HG02943 (cell line): ENCODE data around the gene FADS2.

ENCODE experiments used
- ATAC-seq: cut with Tn5 transposase; IDR thresholded peaks from one replicate; pipeline ENCODE4 v1.9.1; 2021; ENCODE audit warnings: mild to moderate bottlenecking, low read depth, moderate library complexity; ENCODE audit not compliant: unreplicated experiment

FADS2 gene

DNA sequence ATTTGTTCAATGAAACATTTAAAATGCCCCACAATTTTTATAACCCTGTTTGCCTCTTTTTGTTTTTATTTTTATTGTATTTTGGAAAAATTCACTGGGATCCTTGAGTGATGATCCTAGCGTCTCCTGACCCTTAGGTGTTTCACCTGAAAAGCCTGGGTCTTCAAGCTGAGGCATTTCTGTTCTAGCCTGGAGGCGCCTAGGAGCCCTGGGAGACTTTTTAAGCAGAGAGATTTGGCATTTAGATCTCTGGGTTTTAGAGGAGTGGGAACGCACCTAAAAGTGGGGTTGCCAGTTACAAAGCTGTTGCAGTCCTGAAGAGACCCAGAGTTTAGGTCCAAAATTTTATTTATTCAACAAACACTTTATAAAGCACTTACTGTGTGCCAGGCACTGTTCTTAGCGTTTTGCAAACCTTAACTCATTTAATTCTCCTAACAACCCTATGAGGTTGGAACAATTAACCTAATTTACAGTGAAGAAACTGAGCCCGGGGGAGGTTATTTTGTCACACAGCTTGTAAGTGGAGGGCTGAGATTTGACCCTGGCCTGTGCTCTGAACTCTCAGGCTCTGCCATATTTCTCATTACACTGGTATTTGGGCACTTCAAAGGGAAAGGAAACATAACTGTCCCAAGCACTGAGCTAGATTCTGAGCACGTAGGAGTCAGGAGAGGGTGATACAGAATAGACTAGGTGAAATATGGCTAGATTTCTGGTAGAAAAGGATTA lies 10.5 kb upstream of the FADS2 start:
- ATAC-seq, result no peak

DNA sequence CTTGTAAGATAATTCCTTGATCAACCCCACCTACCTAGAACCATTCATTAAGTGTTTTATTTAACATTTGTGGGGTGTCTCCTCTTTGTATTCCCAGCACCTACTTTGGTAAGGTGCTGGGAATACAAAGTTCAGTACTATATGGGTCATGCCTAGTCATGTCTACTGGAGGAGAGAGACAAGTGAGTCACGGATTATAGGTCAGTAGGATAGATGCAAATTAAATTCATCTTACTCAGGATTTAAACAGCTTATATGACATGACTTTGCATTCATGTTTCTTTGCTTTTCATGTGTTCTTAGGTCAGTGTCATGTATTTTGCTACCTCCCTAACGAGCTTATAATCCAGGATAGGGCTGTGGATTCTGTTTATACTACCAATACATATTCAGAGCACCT lies 7.9 kb upstream of the FADS2 start:
- ATAC-seq, result no peak

- no peak for ATAC-seq
Measured at GRCh38 chr11:61826930-61827570, 1.1 kb upstream of the FADS2 start.

DNA sequence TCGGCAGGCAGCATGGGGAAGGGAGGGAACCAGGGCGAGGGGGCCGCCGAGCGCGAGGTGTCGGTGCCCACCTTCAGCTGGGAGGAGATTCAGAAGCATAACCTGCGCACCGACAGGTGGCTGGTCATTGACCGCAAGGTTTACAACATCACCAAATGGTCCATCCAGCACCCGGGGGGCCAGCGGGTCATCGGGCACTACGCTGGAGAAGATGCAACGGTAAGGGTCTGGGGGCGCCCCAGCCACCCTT lies 204 bp downstream of the FADS2 start:
- no peak for ATAC-seq

DNA sequence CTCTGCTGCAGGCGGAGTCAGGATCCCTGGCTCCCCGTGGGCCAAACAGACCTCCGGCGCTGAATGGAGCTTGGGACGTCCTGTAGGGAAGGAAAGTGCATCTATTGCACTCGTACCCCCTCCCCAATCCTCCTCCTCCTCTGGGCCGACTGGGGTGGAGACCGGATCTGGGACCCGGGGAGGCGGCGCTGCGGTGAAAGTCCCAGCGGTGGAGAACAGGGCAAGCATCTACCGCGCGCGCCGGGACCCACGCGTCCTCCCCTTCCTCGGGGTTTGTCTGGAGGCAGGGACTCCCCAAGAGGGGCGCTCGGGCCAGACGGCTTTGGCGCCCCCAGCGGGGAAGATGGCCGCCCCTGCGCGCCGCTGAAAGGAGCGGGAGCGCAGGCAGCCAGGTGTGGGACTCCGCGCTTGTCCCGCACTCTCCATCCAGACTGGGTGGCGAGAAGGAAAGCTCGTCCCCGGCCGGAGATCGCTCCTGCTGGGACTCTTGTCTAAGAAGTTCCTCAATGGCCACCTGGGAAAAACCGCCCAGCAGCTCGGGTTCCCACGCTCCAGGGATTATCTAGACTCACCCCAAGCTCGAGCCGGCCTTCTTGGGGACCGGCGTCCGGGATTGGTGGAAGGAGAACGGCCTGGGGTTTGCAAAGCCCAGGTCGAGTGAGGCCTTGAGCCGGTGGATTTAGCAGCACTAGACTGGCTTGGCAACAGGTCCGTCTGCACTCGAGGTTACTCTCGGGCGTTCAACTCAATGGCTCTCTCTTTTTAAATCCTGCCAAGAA lies 718 bp downstream of the FADS2 start:
- no peak for ATAC-seq

- ATAC-seq, result no peak
Measured at GRCh38 chr11:61829806-61830205, 1.7 kb downstream of the FADS2 start.

DNA sequence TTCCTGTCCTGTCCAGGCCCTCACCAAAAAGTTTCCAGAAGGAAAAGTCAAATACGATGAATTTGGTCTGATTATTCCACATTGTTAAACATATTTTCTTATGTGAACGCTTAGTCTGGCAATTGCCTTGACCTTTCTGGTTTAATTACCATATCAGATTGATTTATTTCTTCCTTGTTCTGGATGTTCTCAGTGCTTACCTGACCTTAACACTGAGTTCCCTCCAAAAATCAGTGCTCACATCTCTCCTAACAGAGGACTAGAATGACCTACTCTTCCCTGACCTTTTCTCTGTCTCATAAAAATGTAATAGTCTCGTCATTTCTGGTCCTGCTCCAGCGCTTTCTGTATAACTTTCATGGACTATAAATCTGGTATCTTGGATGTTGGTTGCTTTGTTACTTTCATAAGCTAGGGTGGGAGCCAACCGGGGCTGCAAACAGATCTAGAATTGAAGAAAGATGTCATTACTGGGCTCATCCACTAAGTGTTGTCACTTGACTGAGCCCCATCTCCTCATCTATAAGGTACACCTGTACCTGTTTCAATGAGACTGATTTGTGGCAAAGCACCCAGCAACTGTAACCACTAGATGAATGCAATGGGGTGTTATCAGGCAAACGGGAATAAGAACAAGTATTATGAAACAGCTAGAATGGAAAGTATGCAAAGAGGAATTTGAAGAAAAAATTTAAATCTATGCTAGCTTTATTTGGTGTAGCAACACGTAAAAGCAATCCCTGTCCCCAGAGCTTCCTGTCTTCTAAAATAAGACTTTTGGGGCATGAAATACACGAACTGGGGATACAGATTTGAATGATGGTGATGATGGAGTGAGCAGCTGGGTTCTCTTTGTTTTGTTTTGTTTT lies 2.4 kb downstream of the FADS2 start:
- ATAC-seq, result no peak

DNA sequence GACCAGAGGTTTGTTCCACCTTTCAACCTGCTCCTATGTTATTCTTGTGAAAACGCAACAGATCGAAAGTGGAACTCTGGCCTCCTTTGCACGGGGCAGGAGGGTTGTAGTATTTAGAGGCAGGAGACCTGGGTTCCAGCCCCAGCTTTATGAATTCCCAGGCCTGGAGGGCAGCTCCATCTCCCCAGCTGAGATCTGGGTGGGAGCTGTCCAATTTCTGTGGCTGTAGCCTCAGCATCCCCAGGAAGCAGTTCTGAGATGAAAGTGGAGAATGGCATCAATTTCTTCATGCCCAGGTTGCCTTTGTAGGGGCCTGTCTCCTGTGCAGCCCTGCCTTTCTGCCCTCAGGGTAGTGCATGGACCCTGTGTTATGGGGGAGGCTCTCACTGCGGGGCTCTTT lies 4.1 kb downstream of the FADS2 start:
- no peak for ATAC-seq

DNA sequence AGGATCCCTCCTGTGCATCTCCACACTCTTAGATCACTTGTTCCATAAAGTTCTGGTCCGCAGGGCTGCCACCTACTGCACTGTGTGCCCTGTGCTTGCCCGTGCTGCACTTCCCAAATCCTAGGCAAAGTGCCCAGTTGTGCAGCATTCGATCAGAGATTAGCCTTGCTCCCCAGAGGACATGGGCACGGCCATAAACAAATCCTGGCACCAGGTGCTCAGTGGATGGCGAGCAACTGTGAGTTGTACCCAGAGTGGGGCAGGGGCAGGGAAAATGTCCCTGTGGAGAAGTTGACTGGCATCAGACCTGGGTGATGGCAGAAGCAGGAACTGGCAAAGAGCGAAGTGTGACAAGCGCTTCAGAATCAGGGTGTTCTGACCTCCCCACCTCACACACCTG lies 4.7 kb downstream of the FADS2 start:
- no peak for ATAC-seq

DNA sequence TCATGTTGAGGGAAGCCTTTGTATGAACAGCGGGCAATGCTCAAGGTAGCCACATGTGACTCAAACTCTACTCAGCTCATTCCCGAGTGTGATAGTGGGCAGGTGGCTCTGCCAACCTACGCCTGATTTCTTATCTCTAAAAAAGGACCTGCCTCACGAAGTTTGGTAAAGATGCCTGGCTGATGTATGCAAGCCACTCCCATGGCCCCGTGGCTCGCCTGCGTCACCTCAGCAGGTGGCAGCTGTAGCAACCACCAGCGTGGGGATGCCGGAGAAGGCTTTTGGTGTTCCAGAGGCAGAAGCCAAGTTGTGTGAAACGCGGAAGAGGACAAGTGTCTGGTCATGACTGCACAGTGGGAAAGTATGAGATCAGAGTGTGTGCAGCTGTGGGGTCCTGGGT lies 5.4 kb downstream of the FADS2 start:
- ATAC-seq, result no peak

DNA sequence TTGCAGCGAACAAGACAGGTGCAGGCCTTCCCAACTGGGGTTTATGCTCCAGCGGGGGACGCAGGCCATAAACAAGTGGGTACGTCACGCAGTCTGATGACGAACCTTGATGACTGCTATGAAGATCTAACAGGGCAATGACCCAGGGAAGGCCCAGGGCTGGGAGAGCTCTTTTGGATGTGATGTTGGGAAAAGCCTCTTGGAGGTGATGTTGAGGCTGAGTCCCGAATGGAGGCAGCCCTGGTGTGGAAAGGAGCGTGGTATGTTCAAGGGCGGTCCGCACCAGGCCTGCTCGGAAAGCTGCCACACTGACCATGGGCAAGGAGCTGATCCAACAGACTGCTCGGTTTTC lies 5.8 kb downstream of the FADS2 start:
- ATAC-seq, result no peak

- ATAC-seq, result peak; percentile 64
Measured at GRCh38 chr11:61834278-61835048, 6.4 kb downstream of the FADS2 start.

GRCh38 chr11:61836193-61836592 lies 8.1 kb downstream of the FADS2 start:
- ATAC-seq, result no peak

GRCh38 chr11:61837411-61838005 lies 9.4 kb downstream of the FADS2 start:
- ATAC-seq, result no peak

- ATAC-seq, result no peak
Measured at GRCh38 chr11:61838501-61838900, 10.4 kb downstream of the FADS2 start.

GRCh38 chr11:61838921-61839320 lies 10.8 kb downstream of the FADS2 start:
- no peak for ATAC-seq

GRCh38 chr11:61839742-61840141 lies 11.6 kb downstream of the FADS2 start:
- no peak for ATAC-seq

DNA sequence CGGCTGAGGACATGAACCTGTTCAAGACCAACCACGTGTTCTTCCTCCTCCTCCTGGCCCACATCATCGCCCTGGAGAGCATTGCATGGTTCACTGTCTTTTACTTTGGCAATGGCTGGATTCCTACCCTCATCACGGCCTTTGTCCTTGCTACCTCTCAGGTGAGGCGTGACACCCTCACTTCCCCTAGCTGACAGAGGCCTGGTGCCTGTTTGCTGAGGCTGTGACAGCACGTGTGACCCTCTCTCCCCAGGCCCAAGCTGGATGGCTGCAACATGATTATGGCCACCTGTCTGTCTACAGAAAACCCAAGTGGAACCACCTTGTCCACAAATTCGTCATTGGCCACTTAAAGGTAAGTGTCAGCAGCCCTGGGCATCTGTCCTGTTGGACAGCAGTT lies 12.3 kb downstream of the FADS2 start:
- ATAC-seq, result no peak

DNA sequence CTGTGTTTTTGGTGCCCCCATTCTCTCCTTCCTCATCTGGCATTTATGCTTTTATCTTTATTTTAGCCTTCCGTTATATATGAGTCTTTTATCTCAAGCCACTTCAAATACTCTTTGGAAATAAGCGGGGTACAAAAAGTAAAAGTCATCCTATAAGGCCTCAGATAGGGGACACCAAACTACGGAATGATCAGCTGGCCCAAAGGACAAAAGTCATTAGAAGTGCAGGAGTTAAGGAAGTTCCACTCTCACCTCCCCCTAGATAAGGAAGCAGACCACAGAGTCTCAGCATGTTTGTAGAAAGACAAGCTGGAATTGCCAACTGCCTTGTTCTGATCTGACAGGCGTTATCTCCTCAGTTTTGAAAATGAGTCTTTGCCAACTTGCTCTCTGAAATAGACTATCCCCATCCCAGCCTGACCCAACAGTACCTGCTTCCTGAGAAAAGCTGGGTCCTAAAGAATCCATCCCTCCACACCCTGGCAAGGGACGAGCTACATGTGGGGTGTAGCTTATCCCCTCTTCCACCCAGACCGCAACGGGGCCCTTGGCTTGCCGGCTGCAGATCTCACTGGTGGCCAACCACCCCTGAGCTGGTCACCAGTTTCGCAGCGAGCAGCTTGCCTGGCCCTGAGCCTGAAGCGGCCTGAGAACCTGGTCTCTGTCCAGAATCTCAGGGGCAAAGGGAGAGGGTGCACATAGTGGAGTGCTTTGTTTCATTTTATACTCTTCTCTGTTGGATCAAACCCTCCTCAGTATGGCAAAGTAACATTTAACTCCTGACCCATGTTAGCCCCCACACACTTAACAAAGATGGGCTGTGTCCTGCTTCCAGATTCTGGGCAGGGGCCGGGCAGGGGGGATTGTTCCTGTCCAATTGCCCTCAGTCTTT lies 13.8 kb downstream of the FADS2 start:
- no peak for ATAC-seq
